Osteoblast (primary cell): Measurements from ENCODE around the gene SLC22A12. TPM values are rescaled to one million over a fixed set of nuclear protein-coding genes. Genes with fewer than 3 reads are reported as not detected.

Experiments used
- DNase-seq: peaks from one replicate; pipeline ENCODE4 v3.0.0; 2011; ENCODE audit warnings: low spot score, mixed read lengths; ENCODE audit not compliant: insufficient read length; ENCODE audit errors: missing footprints
- H2AFZ ChIP-seq: 2 replicates; pipeline ENCODE4 v1.6.0; 2011; ENCODE audit warnings: mild to moderate bottlenecking, low read length
- H3K27ac ChIP-seq: 2 replicates; pipeline ENCODE4 v1.5.1; 2011; ENCODE audit warnings: mild to moderate bottlenecking, low read depth, low read length, moderate library complexity
- H3K27me3 ChIP-seq: 2 replicates; pipeline ENCODE4 v1.6.0; 2012; ENCODE audit warnings: mild to moderate bottlenecking, control low read depth, inconsistent platforms, low read length, moderate library complexity; ENCODE audit not compliant: insufficient read depth
- H3K36me3 ChIP-seq: 2 replicates; pipeline ENCODE4 v1.5.1; 2011; ENCODE audit warnings: mild to moderate bottlenecking, low read length, control low read depth, moderate library complexity; ENCODE audit not compliant: insufficient read depth
- H3K4me1 ChIP-seq: 2 replicates; pipeline ENCODE4 v1.5.1; 2011; ENCODE audit warnings: mild to moderate bottlenecking, low read length, control low read depth, moderate library complexity; ENCODE audit not compliant: insufficient read depth
- H3K4me2 ChIP-seq: 2 replicates; pipeline ENCODE4 v1.6.0; 2011; ENCODE audit warnings: mild to moderate bottlenecking, low read length; ENCODE audit not compliant: insufficient read depth
- H3K4me3 ChIP-seq: fragments of 200-600 bp; sonication (generic); 3 replicates; pipeline ENCODE4 v1.5.1; 2012; ENCODE audit warnings: mild to moderate bottlenecking, low read length, inconsistent platforms; ENCODE audit not compliant: insufficient read depth
- H3K79me2 ChIP-seq: 2 replicates; pipeline ENCODE4 v1.6.0; 2012; ENCODE audit warnings: mild to moderate bottlenecking, low read length, control low read depth, inconsistent platforms; ENCODE audit not compliant: insufficient read depth
- H3K9me3 ChIP-seq: 2 replicates; pipeline ENCODE4 v1.5.1; 2011; ENCODE audit warnings: low read depth, low read length, control low read depth
- H4K20me1 ChIP-seq: 2 replicates; pipeline ENCODE4 v1.6.0; 2012; ENCODE audit warnings: mild to moderate bottlenecking, low read length, control low read depth; ENCODE audit not compliant: insufficient read depth
- total RNA-seq: library from RNA; depleted of rRNA; stranded (reverse); fragments of >200 nt; gene quantifications from 2 replicates; pipeline ENCODE4 v1.2.3, GENCODE V29; 2012
- TF ChIP-seq, protein P1 (sequence below): IDR thresholded peaks from 2 replicates; pipeline ENCODE4 v1.5.1; 2011; ENCODE audit warnings: mild to moderate bottlenecking, low read depth, low read length, moderate library complexity; ENCODE audit errors: extremely low read depth

SLC22A12 gene
- total RNA-seq, result not detected in 2 replicates

DNA sequence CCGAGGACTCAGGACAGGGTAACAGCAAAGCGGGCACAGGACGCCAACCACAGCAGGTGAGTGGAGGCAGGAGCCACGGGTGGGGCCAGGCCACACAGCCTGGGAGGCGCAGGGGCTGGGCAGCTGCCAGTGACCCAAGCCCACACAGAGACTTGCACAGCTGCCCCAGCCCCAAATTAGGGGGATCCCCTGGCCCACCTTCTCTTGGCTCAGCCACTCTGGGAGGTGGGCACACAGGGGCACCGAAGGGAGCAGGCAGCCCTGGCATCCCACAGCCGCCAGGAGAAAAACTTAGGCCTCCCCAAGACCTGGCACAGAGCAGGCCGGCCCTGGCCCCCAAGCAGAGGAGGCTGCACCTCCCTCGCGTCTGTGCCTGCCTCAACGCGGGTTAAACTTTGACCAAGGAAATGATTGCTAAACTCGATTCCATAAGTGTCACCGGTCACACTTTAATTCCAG lies at the start of gene SLC22A12:
Gene SLC22A12, plus strand, starts transcription at position 458 of the 459 bp plus-strand sequence. CDS start 337 bp downstream, outside the sequence.
- Histone ChIP-seq H3K4me1 (no peaks in the 10 kb centered on the region), H3K27me3 (no peaks in the 10 kb centered on the region), H3K4me2 (no peak within 1 kb of the TSS), H3K36me3 (no peaks in the 10 kb centered on the region), H3K4me3 (no peak within 1 kb of the TSS), H2AFZ (no peak within 1 kb of the TSS), H3K27ac (no peak within 1 kb of the TSS), H3K9me3 (no peaks in the 10 kb centered on the region), H4K20me1 (no peaks in the 10 kb centered on the region), H3K79me2 (no peaks in the 10 kb centered on the region)
- DNase-seq, result peak; percentile 46
- TF ChIP-seq, protein P1, sequence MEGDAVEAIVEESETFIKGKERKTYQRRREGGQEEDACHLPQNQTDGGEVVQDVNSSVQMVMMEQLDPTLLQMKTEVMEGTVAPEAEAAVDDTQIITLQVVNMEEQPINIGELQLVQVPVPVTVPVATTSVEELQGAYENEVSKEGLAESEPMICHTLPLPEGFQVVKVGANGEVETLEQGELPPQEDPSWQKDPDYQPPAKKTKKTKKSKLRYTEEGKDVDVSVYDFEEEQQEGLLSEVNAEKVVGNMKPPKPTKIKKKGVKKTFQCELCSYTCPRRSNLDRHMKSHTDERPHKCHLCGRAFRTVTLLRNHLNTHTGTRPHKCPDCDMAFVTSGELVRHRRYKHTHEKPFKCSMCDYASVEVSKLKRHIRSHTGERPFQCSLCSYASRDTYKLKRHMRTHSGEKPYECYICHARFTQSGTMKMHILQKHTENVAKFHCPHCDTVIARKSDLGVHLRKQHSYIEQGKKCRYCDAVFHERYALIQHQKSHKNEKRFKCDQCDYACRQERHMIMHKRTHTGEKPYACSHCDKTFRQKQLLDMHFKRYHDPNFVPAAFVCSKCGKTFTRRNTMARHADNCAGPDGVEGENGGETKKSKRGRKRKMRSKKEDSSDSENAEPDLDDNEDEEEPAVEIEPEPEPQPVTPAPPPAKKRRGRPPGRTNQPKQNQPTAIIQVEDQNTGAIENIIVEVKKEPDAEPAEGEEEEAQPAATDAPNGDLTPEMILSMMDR, result no peak

DNA sequence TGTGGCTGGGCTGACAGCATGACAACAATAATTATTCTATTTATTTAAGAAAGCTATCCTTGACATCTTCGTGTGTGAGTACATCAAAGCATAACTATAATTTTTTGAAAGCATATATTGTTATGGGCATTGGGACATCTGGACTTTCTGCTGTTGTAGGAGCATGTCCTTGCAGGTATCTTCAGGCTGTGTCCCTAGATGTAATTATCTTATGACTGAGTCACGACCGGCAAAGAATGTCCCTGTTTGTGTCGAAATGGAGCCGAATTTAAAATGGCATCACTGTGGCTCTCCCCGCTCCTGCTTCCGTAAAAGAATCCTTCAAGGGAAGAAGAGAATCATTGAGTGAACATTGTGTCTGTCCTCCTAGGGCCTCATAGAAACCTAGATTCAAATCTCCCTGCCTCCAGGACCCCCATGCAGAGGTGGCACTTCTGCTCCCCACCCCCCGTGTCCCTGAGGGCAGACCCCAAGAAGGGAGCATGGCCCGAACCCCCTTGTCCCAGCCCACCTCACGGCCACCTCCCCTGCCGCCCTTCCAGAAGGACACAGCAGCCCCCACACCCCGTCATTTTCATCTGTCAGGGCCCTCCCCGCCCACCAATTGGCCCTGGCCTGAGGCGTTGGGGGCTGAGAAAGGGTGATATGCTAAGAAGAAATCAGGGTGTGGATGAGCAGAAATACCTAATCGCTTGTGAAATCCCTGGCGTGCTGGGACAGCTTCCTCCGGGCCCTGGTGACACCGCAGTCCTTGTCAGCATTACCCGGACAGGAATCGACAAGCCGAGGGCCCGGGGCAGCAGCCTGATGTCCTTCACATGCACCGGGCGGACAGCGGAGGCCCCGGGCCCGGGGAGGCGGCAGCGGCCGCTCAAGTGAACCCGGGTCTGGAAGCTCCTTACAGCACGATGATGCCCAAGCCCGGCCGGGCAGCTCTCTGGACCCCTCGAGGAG lies 48.6 kb upstream of the SLC22A12 start:
- no peak for DNase-seq
- TF ChIP-seq, protein P1, result no peak
- Histone ChIP-seq H2AFZ (no peak overlapping the region), H3K4me2 (no peak overlapping the region), H3K27me3 (peaks cover 4% of the 10 kb centered on the region), H3K9me3 (no peaks in the 10 kb centered on the region), H3K79me2 (no peaks in the 10 kb centered on the region), H3K4me1 (peaks cover 7% of the 10 kb centered on the region), H3K27ac (no peak overlapping the region), H3K4me3 (no peak overlapping the region), H3K36me3 (no peaks in the 10 kb centered on the region), H4K20me1 (no peaks in the 10 kb centered on the region)

DNA sequence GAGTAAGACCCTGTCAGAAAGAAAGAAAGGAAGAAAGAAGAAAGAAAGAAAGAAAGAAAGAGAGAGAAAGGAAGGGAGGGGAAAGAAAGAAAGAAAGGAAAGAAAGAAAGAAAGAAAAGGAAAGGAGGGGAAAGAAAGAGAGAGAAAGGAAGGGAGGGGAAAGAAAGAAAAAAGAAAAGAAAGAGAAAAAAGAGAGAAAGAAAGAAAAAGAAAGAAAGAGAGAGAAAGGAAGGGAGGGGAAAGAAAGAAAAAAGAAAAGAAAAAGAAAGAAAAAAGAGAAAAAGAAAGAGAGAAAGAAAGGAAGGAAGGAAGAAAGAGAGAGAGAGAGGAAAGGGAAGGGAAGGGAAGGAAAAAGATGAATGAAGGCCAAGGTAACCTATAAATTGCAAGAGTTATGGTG lies 47.2 kb upstream of the SLC22A12 start:
- Histone ChIP-seq H3K27ac (no peak overlapping the region), H3K27me3 (peaks cover 4% of the 10 kb centered on the region), H3K36me3 (no peaks in the 10 kb centered on the region), H3K4me3 (no peak overlapping the region), H3K4me1 (peaks cover 7% of the 10 kb centered on the region), H3K79me2 (no peaks in the 10 kb centered on the region), H4K20me1 (no peaks in the 10 kb centered on the region), H3K4me2 (no peak overlapping the region), H3K9me3 (no peaks in the 10 kb centered on the region), H2AFZ (no peak overlapping the region)
- TF ChIP-seq, protein P1, result no peak
- no peak for DNase-seq

DNA sequence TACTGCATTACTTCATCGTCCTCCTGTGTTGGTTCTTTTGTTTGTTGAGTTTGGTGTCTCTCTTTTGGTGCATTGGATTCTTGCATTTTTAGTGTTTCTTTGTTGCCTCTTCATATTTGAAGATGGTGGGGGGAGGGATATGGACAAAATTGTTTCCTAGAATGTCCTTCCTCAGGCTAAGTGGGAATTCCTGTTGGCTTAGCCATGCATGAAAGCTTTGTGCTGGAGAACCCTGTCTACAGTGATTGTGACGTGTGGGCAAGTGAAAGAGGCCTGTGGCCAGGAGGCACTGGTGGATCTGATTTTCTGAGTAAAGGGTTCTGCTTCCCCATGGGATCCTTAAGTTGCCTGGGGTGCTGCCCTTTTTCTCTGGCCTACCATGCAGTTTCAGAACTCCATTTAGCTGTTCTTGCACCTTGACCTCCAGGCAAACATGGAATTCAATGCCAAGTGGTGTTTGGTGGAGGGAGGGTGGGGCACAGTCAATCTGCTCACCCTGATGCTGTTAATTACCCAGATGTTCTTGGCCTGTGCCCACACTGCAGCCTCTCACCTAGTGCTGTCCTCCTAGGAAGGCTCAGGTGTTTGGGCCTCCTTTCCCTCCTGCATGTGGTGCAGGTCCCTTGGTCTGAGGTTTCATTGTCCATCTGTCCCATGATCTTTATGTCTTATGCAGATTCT lies 46.3 kb upstream of the SLC22A12 start:
- Histone ChIP-seq H3K4me1 (peaks cover 7% of the 10 kb centered on the region), H4K20me1 (no peaks in the 10 kb centered on the region), H3K79me2 (no peaks in the 10 kb centered on the region), H3K36me3 (no peaks in the 10 kb centered on the region), H3K27me3 (peaks cover 4% of the 10 kb centered on the region), H3K4me2 (no peak overlapping the region), H2AFZ (no peak overlapping the region), H3K4me3 (no peak overlapping the region), H3K27ac (no peak overlapping the region), H3K9me3 (no peaks in the 10 kb centered on the region)
- TF ChIP-seq, protein P1, result no peak
- DNase-seq, result no peak
